GM12878 (cell line): ENCODE results near the gene DNPEP. TPM values are rescaled to one million over a fixed set of nuclear protein-coding genes. Genes with fewer than 3 reads are reported as not detected.

Experiments used
- ATAC-seq: fragments of 200-7000 bp; cut with Tn5 transposase; 3 replicates; pipeline ENCODE4 v1.9.1; 2020; ENCODE audit warnings: mild to moderate bottlenecking, moderate library complexity
- BruUV-seq: library from RNA; stranded (reverse); fragments of 400-500 nt; replicated peaks from 2 replicates; lab custom pipeline; 2021; lab: Mats Ljungman, UMichigan
- CTCF ChIA-PET: fragments of 300-600 bp; sonication (Branson Sonifier 250); formaldehyde crosslinking; extraction: SDS; loops from one replicate; lab custom pipeline; 2021; ENCODE audit warnings: inconsistent platforms; lab: Yijun Ruan, JAX
- POLR2A ChIA-PET: fragments of 350-600 bp; formaldehyde crosslinking; extraction: SDS; loops from one replicate; lab custom pipeline; 2021; ENCODE audit warnings: inconsistent platforms; lab: Charles Lee
- RAD21 ChIA-PET: fragments of 300-600 bp; sonication (Branson Sonifier 250); formaldehyde crosslinking; loops from one replicate; lab custom pipeline; 2023; ENCODE audit warnings: antibody characterized with exemption; ENCODE audit not compliant: unreplicated experiment; lab: Charles Lee
- SMC1A ChIA-PET: fragments of 300-600 bp; sonication (Branson Sonifier 250); formaldehyde crosslinking; loops from one replicate; lab custom pipeline; 2023; ENCODE audit not compliant: unreplicated experiment, uncharacterized antibody; lab: Charles Lee
- DNase-seq: peaks from one replicate; pipeline ENCODE4 v3.0.0-alpha.2; 2011; ENCODE audit warnings: low read depth, low spot score
- FAIRE-seq: peaks from 3 replicates; lab custom pipeline; 2011; peaks lifted over from hg19 to GRCh38; lab: Jason Lieb, UNC
- H2AFZ ChIP-seq: 2 replicates; pipeline ENCODE4 v1.6.0; 2011; ENCODE audit warnings: low read depth, low read length, control low read depth; ENCODE audit not compliant: control insufficient read depth
- H3K27ac ChIP-seq: 2 replicates; pipeline ENCODE4 v1.5.1; 2011; ENCODE audit warnings: control low read depth; ENCODE audit not compliant: control insufficient read depth, insufficient read depth
- H3K27me3 ChIP-seq, 2 experiments: replicated peaks in 1 of 2; 2 replicates each; pipeline versions ENCODE4 v1.6.0 to v1.6.1; 2011; ENCODE audit warnings: low read length in 1 of 2; ENCODE audit not compliant: control insufficient read depth in 2 of 2, insufficient read depth in 2 of 2
- H3K36me3 ChIP-seq, 2 experiments: 2 replicates each; pipeline ENCODE4 v1.5.1; 2011; ENCODE audit warnings: low read length in 1 of 2; ENCODE audit not compliant: control insufficient read depth in 2 of 2, insufficient read depth in 2 of 2
- H3K4me1 ChIP-seq: 2 replicates; pipeline ENCODE4 v1.6.1; 2011; ENCODE audit warnings: mild to moderate bottlenecking, low read length, moderate library complexity, mixed read lengths; ENCODE audit not compliant: control insufficient read depth, insufficient read depth
- H3K4me2 ChIP-seq: 2 replicates; pipeline ENCODE4 v1.6.0; 2011; ENCODE audit warnings: control low read depth; ENCODE audit not compliant: control insufficient read depth, insufficient read depth
- H3K4me3 ChIP-seq: fragments of 200-600 bp; sonication (generic); 2 replicates; pipeline ENCODE4 v1.5.1; 2016
- H3K79me2 ChIP-seq: 2 replicates; pipeline ENCODE4 v1.6.0; 2011; ENCODE audit warnings: low read length; ENCODE audit not compliant: control insufficient read depth, insufficient read depth
- H3K9ac ChIP-seq: 2 replicates; pipeline ENCODE4 v1.8.0; 2011; ENCODE audit warnings: low read length, control low read depth, mixed read lengths; ENCODE audit not compliant: control insufficient read depth, insufficient read depth
- H3K9me3 ChIP-seq: replicated peaks from 3 replicates; pipeline ENCODE4 v1.5.1; 2011; ENCODE audit warnings: mild to moderate bottlenecking, low read length; ENCODE audit not compliant: control insufficient read depth, insufficient read depth
- H4K20me1 ChIP-seq: 2 replicates; pipeline ENCODE4 v1.6.0; 2011; ENCODE audit not compliant: control insufficient read depth, insufficient read depth
- BCL3 ChIP-seq: IDR thresholded peaks from 2 replicates; pipeline ENCODE4 v1.6.1; 2011; ENCODE audit warnings: borderline replicate concordance, low read depth, mild to moderate bottlenecking, moderate library complexity, low read length; ENCODE audit not compliant: insufficient read depth, poor library complexity, severe bottlenecking
- CEBPB ChIP-seq, 2 experiments: fragments of 150-350 bp in 1 of 2; IDR thresholded peaks; 2 replicates each; pipeline ENCODE4 v1.6.1; 2012 to 2014; ENCODE audit warnings: low read depth in 2 of 2, low read length in 2 of 2, borderline replicate concordance in 1 of 2, inconsistent platforms in 1 of 2
- EP300 ChIP-seq, 2 experiments: fragments of 150-350 bp in 1 of 2; IDR thresholded peaks; 2 replicates each; pipeline ENCODE4 v1.6.1; 2011 to 2012; ENCODE audit warnings: low read depth in 2 of 2, low read length in 2 of 2, borderline replicate concordance in 1 of 2, improper control_type of control experiment in 1 of 2, inconsistent platforms in 1 of 2; ENCODE audit not compliant: control insufficient read depth in 1 of 2
- ESRRA ChIP-seq: IDR thresholded peaks from 2 replicates; pipeline ENCODE4 v1.6.1; 2012; ENCODE audit warnings: mild to moderate bottlenecking, low read length, improper control_type of control experiment
- HDGF ChIP-seq: fragments of 450-650 bp; IDR thresholded peaks from 2 replicates; pipeline ENCODE4 v1.6.1; 2016; ENCODE audit warnings: antibody characterized with exemption
- POLR2AphosphoS2 ChIP-seq: IDR thresholded peaks from 2 replicates; pipeline ENCODE4 v1.6.1; 2011; ENCODE audit warnings: low read depth, mild to moderate bottlenecking, low read length, improper control_type of control experiment, moderate library complexity
- RAD51 ChIP-seq: fragments of 450-650 bp; IDR thresholded peaks from 2 replicates; pipeline ENCODE4 v1.6.1; 2016; ENCODE audit warnings: moderate library complexity, mild to moderate bottlenecking, inconsistent platforms
- RBBP5 ChIP-seq: fragments of 200-600 bp; sonication (generic); conservative IDR thresholded peaks from 2 replicates; pipeline ENCODE4 v1.6.1; 2016
- SMC3 ChIP-seq: IDR thresholded peaks from 2 replicates; pipeline ENCODE4 v1.6.1; 2011; ENCODE audit warnings: low read length, improper control_type of control experiment, borderline replicate concordance
- TAF1 ChIP-seq: IDR thresholded peaks from 2 replicates; pipeline ENCODE4 v1.6.1; 2011; ENCODE audit warnings: mild to moderate bottlenecking, low read depth, low read length, borderline replicate concordance
- TCF7 ChIP-seq: IDR thresholded peaks from 2 replicates; pipeline ENCODE4 v1.6.1; 2014; ENCODE audit warnings: antibody characterized with exemption, borderline replicate concordance
- USF1 ChIP-seq: IDR thresholded peaks from 2 replicates; pipeline ENCODE4 v1.6.1; 2011; ENCODE audit warnings: borderline replicate concordance, low read depth, mild to moderate bottlenecking, moderate library complexity, mixed read lengths, low read length; ENCODE audit not compliant: insufficient read depth; ENCODE audit errors: extremely low read length
- WGBS: methylation state at CpG from one replicate; pipeline ENCODE4 v1.1.6; 2016; ENCODE audit warnings: low lambda C conversion rate; ENCODE audit not compliant: insufficient replicate concordance, insufficient coverage; ENCODE audit errors: missing lambda C conversion rate; 5-methylcytosine and 5-hydroxymethylcytosine counted together
- in situ Hi-C: fragments of 300-500 bp; cut with MboI; formaldehyde crosslinking; loops from 9 replicates; pipeline ENCODE4 v1.14.3; 2018; ENCODE audit warnings: mixed read lengths
- intact Hi-C: fragments of 100-400 bp; cut with micrococcal nuclease; formaldehyde crosslinking; loops from one replicate; pipeline ENCODE4 v1.14.2; 2022; ENCODE audit not compliant: unreplicated experiment
- polyA plus RNA-seq, 11 experiments: library from polyadenylated mRNA; depleted of rRNA in 4 of 11; unstranded in 6 of 11; stranded (reverse) in 5 of 11; fragments of >200 nt; fragmentation: Nextera tagmentation in 4 of 11; fragmentation: Illumina TruSeq in 1 of 11; extraction: Ambion mirVana in 4 of 11; extraction: Trizol in 1 of 11; gene quantifications; 1 replicate in 1 of 11; 2 replicates in 10 of 11; pipeline versions ENCODE4 v1.2.1 to v1.2.3, GENCODE V29; 2011 to 2016; ENCODE audit warnings: inconsistent platforms in 2 of 11, missing spikeins in 2 of 11, low read depth in 1 of 11
- total RNA-seq, 4 experiments: library from RNA; depleted of rRNA in 3 of 4; stranded (reverse); fragments of >200 nt in 3 of 4; fragmentation: Illumina TruSeq in 1 of 4; extraction: Trizol in 1 of 4; gene quantifications; 2 replicates each; pipeline versions ENCODE4 v1.2.1 to v1.2.3, GENCODE V29; 2013 to 2021
- TF ChIP-seq, protein P1 (sequence below): fragments of 150-350 bp; IDR thresholded peaks from 2 replicates; pipeline ENCODE4 v1.6.1; 2016; ENCODE audit warnings: low read depth, low read length

DNPEP gene
- total and polyA plus RNA-seq, 10 of the 15 experiments (the other 5 are each of a cell fraction or from before 2014, with no cell fraction given), result 33.1 to 82.0 (median 64.1) TPM

- TF ChIP-seq, protein P1, sequence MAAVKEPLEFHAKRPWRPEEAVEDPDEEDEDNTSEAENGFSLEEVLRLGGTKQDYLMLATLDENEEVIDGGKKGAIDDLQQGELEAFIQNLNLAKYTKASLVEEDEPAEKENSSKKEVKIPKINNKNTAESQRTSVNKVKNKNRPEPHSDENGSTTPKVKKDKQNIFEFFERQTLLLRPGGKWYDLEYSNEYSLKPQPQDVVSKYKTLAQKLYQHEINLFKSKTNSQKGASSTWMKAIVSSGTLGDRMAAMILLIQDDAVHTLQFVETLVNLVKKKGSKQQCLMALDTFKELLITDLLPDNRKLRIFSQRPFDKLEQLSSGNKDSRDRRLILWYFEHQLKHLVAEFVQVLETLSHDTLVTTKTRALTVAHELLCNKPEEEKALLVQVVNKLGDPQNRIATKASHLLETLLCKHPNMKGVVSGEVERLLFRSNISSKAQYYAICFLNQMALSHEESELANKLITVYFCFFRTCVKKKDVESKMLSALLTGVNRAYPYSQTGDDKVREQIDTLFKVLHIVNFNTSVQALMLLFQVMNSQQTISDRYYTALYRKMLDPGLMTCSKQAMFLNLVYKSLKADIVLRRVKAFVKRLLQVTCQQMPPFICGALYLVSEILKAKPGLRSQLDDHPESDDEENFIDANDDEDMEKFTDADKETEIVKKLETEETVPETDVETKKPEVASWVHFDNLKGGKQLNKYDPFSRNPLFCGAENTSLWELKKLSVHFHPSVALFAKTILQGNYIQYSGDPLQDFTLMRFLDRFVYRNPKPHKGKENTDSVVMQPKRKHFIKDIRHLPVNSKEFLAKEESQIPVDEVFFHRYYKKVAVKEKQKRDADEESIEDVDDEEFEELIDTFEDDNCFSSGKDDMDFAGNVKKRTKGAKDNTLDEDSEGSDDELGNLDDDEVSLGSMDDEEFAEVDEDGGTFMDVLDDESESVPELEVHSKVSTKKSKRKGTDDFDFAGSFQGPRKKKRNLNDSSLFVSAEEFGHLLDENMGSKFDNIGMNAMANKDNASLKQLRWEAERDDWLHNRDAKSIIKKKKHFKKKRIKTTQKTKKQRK, result no peak
- TF ChIP-seq POLR2AphosphoS2, result no peak
- no peak for TF ChIP-seq TCF7
- TF ChIP-seq HDGF, result no peak
- TF ChIP-seq ESRRA, result no peak
These were observed 9.4 kb downstream of the DNPEP start (continued) for GRCh38 chr2:219378163-219378851.

DNA sequence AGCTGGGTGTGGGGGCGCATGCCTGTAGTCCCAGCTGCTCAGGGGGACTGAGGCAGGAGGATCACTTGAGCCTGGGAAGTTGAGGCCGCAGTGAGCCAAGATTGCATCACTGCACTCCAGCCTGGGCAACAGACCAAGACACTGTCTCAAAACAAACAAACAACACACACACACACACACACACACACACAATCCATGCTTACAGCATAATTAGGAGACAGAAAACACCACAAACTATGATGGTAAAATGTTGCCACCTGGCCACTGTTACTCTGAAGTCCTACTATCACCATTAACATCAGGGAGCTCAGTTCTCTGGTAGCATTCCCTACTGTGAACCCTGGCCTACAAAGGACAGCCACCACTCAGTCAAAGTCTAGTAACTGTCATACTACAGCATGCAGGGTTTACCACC, 18.3 kb downstream of the DNPEP start:
- CTCF ChIA-PET, result no interaction called here
- intact Hi-C loops, result no loop called here
- H3K9me3 ChIP-seq, result no peaks in the 10 kb centered on the region
- 50% methylated on average over 2 of the region's 2 CpGs for WGBS
- no peak overlapping the region for H3K4me2 ChIP-seq
- no peaks in the 10 kb centered on the region for H3K79me2 ChIP-seq
- H3K27me3 ChIP-seq, result no peaks in the 10 kb centered on the region
- H4K20me1 ChIP-seq, result no peaks in the 10 kb centered on the region
- DNase-seq, result no peak
- POLR2A ChIA-PET, result interaction anchor here (0.6 kb wide), 1 partner anchor 18 kb away, joined by 4 read pairs; the partner anchor contains the start of gene DNPEP
- H3K36me3 ChIP-seq, result peaks cover 0 to 2% of the 10 kb centered on the region in 2 experiments; a peak in 2 of 4 replicates
- no TSS peak for BruUV-seq
- H3K9ac ChIP-seq, result no peak overlapping the region
- no peaks in the 10 kb centered on the region for H3K4me1 ChIP-seq
- H3K27ac ChIP-seq, result no peak overlapping the region
- SMC1A ChIA-PET, result no interaction called here
- no peak for FAIRE-seq
- in situ Hi-C loops, result no loop called here
- ATAC-seq, result no peak
- no peak overlapping the region for H3K4me3 ChIP-seq
- RAD21 ChIA-PET, result no interaction called here
- H2AFZ ChIP-seq, result no peak overlapping the region
- no peak for TF ChIP-seq RAD51
- no peak for TF ChIP-seq BCL3
- TF ChIP-seq RBBP5, result no peak
- TF ChIP-seq TAF1, result no peak
- no peak for TF ChIP-seq USF1
- TF ChIP-seq CEBPB (IDR thresholded peaks at IDR 0.05; ENCODE audit: borderline replicate concordance in 1 of 2, low read depth in 2 of 2, low read length in 2 of 2), result no peak
- no peak for TF ChIP-seq EP300 (IDR thresholded peaks at IDR 0.05; ENCODE audit: borderline replicate concordance in 1 of 2, control insufficient read depth in 1 of 2, low read depth in 2 of 2, low read length in 2 of 2)
- TF ChIP-seq SMC3, result no peak
